ENCODE data around the gene VSTM4.

Gene VSTM4

DNA sequence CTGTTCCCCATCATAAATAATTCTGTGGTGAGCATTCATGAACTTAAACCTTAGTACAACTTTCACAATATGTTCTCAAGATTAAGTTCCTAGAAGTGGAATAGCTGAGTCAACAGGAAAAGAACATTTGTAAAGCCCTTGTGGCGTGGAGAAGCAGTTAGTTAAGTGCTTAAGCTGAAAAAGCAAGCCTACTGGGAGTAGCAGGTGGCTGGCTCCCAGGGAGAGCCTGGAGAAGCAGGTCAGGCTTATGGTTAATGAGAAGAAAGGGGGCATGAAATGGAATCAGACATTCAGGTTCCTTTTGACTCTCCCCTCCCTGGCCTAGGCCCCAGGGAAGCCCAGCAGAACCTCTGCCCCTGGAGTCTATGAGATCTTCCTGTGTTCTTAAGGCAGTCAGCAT, 35.3 kb downstream of the VSTM4 start:
- no peak for DNase-seq (ENCODE audit: low spot score)
- TF ChIP-seq, protein P1, sequence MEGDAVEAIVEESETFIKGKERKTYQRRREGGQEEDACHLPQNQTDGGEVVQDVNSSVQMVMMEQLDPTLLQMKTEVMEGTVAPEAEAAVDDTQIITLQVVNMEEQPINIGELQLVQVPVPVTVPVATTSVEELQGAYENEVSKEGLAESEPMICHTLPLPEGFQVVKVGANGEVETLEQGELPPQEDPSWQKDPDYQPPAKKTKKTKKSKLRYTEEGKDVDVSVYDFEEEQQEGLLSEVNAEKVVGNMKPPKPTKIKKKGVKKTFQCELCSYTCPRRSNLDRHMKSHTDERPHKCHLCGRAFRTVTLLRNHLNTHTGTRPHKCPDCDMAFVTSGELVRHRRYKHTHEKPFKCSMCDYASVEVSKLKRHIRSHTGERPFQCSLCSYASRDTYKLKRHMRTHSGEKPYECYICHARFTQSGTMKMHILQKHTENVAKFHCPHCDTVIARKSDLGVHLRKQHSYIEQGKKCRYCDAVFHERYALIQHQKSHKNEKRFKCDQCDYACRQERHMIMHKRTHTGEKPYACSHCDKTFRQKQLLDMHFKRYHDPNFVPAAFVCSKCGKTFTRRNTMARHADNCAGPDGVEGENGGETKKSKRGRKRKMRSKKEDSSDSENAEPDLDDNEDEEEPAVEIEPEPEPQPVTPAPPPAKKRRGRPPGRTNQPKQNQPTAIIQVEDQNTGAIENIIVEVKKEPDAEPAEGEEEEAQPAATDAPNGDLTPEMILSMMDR (IDR thresholded peaks at IDR 0.05; ENCODE audit: borderline replicate concordance, control extremely low read depth, extremely low read depth, insufficient read depth, missing control alignments) = no peak
- in situ Hi-C loops (cut with MboI; ENCODE audit: low sequenced_read_pairs, unreplicated experiment) = no loop called here

DNA sequence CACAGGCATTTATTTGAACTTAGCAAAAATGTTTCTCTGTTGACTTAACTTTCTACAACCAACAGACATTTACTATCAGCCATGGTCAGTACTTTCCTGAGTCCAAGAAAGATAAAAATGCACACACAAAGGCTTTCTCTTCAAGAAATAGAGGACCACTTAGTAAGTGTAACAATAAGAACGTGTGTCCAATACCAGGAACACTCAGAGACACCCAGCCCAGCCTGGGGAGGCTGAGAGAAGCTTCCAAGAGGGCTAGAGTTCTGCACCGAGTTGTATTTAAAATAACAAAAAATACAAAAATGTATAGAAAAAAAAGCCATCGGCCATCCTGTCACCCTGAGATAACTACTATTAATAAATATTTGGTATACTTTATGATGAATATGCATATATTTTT, 35.8 kb downstream of the VSTM4 start:
- in situ Hi-C loops (cut with MboI; ENCODE audit: low sequenced_read_pairs, unreplicated experiment) = no loop called here
- TF ChIP-seq, protein P1 (IDR thresholded peaks at IDR 0.05; ENCODE audit: borderline replicate concordance, control extremely low read depth, extremely low read depth, insufficient read depth, missing control alignments) = no peak
- DNase-seq (ENCODE audit: low spot score) = no peak

GRCh38 chr10:49079072-49079471, 36.2 kb downstream of the VSTM4 start:
- TF ChIP-seq, protein P1 (IDR thresholded peaks at IDR 0.05; ENCODE audit: borderline replicate concordance, control extremely low read depth, extremely low read depth, insufficient read depth, missing control alignments) = no peak
- in situ Hi-C loops (cut with MboI; ENCODE audit: low sequenced_read_pairs, unreplicated experiment) = no loop called here

DNA sequence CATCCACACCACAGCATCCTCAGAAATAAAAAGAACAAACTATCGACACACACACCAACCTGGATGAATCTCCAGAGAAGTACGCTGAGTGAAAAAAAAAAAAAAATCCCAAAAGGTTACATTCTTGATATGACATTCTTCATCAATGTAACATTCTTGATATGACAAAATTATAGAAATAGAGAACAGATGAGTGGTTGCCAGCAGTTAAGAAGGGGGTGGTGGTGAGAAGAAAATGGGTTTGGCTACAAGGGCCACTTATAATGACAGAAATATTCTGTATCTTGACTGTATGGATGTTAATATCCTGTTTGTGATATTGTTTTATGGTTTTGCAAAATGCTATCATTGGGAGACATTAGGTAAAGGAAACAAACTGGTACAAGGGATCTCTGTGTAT, 36.9 kb downstream of the VSTM4 start:
- TF ChIP-seq, protein P1 (IDR thresholded peaks at IDR 0.05; ENCODE audit: borderline replicate concordance, control extremely low read depth, extremely low read depth, insufficient read depth, missing control alignments) = no peak
- no peak for DNase-seq (ENCODE audit: low spot score)
- in situ Hi-C loops (cut with MboI; ENCODE audit: low sequenced_read_pairs, unreplicated experiment) = no loop called here

More at GRCh38 chr10:49079072-49079471, 36.2 kb downstream of the VSTM4 start:
- DNase-seq (ENCODE audit: low spot score) = no peak

DNA sequence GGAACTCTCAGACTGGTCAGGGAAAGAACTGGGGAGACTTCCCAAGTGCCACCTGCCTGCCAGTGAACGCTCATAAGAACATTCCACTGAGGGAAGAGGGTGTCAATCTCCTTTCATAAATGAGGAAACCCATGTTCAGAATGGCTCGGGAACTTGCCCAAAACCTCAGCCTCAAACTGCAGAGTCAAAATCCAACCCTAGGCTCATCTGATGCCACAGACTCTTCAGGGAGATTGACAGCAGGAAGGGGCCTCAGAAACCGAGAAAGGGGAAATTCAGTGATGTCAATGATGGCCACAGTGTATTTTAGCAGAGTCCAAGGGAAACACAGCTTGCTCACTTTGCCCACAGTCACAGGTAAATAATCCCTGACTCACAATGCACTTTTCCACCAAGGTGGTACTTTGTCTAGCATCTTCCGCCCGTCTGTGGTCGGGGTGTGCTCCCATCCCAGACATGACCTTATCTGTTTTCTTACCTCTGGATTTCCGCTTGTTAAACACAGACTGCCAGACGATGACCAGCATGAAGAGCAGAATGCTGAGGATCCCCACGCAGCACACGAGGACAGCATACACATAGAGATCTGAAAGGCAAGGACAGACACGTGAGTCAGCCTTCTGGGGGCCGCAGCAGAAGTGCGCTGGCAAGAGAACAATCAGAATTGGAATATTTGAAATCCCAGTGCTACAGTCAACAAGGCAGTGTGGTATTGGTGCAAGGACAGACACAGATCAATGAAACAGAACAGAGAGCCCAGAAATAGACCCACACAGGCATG, 38.4 kb downstream of the VSTM4 start:
- in situ Hi-C loops (cut with MboI; ENCODE audit: low sequenced_read_pairs, unreplicated experiment) = no loop called here
- peak; percentile 55 for DNase-seq (ENCODE audit: low spot score)
- TF ChIP-seq, protein P1 (IDR thresholded peaks at IDR 0.05; ENCODE audit: borderline replicate concordance, control extremely low read depth, extremely low read depth, insufficient read depth, missing control alignments) = no peak

DNA sequence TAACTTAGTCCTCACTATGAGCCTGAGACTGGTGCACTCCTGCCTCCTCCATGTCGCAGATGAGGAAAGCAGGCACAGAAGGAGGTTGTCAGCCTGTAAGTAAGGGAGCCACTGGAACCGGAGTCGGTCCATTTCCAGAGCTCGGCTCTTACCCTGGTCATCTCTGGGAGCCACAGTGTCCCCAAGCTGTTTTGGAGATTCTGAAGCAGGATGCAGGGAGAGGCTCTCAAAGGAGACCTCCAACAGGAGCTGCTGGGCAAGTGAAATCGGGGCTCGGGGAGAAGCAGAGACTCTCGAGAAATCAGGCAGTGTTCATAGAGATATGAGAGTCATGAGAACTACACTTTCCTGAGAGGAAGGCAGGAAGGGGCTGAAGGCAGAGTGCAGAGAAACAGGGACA, 39.0 kb downstream of the VSTM4 start:
- TF ChIP-seq, protein P1 (IDR thresholded peaks at IDR 0.05; ENCODE audit: borderline replicate concordance, control extremely low read depth, extremely low read depth, insufficient read depth, missing control alignments) = no peak
- in situ Hi-C loops (cut with MboI; ENCODE audit: low sequenced_read_pairs, unreplicated experiment) = no loop called here
- no peak for DNase-seq (ENCODE audit: low spot score)
